ENCODE measurements around the gene TRIM7. TPM values are rescaled to one million over a fixed set of nuclear protein-coding genes. Genes with fewer than 3 reads are reported as not detected.

TRIM7 gene
- total and polyA plus RNA-seq, 9 of the 15 experiments (the other 6 are each of a cell fraction or from before 2014, with no cell fraction given): 2.6 to 14.9 (median 8.9) TPM

DNA sequence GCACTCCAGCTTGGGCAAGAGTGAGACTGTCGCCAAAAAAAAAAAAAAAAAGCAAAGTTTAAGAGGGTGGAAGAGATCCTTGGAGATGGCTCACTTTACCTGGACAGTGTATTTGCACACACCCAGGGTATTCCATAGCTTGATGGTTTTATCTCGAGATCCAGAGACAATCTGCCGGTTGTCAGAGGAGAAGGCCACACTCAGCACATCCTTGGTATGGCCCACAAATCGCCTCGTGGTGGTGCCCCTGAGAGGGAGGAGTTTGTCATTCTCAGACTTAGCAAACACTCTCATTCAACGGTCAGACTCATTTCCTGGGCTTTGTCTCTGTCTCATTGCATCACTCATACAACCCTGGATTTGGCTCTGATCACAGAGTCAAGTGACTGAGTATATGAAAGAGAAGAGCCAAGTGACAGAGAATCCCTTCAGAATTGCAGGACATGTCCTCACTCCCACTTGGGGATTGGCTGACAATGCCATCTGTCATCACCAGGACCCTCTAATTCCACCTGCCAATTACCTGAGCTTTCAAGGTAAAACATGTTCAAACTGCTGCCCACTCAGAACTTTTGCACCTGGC is 36.5 kb upstream of the TRIM7 start (continued):
- TF ChIP-seq, protein P1, sequence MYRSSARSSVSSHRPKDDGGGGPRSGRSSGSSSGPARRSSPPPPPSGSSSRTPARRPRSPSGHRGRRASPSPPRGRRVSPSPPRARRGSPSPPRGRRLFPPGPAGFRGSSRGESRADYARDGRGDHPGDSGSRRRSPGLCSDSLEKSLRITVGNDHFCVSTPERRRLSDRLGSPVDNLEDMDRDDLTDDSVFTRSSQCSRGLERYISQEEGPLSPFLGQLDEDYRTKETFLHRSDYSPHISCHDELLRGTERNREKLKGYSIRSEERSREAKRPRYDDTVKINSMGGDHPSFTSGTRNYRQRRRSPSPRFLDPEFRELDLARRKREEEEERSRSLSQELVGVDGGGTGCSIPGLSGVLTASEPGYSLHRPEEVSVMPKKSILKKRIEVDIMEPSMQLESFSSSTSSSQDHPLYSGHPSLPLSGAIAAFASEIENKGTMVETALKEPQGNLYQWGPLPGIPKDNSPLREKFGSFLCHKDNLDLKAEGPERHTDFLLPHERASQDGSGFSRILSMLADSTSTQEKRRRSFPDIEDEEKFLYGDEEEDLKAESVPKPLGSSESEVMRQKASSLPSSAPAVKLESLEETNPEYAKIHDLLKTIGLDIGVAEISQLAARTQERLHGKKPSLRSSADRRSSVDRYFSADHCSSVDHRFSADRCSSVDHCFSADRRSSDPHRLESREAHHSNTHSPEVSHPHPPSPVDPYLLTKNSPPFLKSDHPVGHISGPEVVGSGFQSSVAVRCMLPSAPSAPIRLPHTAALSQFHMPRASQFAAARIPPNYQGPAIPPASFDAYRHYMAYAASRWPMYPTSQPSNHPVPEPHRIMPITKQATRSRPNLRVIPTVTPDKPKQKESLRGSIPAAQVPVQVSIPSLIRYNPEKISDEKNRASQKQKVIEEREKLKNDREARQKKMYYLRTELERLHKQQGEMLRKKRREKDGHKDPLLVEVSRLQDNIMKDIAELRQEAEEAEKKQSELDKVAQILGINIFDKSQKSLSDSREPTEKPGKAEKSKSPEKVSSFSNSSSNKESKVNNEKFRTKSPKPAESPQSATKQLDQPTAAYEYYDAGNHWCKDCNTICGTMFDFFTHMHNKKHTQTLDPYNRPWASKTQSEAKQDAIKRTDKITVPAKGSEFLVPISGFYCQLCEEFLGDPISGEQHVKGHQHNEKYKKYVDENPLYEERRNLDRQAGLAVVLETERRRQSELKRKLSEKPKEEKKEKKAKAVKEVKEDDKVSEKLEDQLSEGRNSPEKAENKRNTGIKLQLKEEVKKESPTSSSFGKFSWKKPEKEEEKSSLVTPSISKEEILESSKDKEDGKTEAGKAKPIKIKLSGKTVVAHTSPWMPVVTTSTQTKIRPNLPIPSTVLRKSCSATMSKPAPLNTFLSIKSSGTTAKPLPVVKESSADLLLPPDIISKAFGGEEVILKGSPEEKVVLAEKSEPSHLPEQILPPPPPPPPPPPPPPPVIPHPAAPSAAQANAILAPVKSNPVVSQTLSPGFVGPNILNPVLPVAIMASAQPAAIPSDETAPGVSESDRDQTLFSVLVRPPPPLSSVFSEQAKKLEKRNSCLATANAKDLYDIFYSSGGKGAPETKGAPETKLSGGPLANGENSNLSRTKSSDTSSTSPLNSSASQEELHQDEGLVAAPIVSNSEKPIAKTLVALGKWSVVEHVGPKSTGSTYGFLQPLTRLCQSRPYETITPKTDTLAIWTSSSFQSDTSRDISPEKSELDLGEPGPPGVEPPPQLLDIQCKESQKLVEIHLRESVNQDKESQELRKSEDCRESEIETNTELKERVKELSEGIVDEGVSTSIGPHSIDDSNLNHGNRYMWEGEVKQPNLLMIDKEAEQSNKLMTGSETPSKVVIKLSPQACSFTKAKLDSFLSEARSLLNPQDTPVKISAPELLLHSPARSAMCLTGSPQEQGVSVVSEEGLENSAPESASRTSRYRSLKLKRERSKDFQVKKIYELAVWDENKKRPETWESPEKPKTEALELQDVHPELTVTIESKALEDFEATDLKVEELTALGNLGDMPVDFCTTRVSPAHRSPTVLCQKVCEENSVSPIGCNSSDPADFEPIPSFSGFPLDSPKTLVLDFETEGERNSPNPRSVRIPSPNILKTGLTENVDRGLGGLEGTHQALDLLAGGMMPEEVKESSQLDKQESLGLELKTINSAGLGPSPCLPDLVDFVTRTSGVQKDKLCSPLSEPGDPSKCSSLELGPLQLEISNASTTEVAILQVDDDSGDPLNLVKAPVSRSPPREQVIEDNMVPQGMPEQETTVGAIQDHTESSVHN (IDR thresholded peaks at IDR 0.05; ENCODE audit: borderline replicate concordance in 1 of 2, low read depth in 1 of 2): no peak
- 0 out of 2 replicates have a peak, but pooled peaks have one; percentile 60 for TF ChIP-seq HNRNPUL1 (IDR thresholded peaks at IDR 0.05; ENCODE audit: low read length)
- TF ChIP-seq, protein P2, sequence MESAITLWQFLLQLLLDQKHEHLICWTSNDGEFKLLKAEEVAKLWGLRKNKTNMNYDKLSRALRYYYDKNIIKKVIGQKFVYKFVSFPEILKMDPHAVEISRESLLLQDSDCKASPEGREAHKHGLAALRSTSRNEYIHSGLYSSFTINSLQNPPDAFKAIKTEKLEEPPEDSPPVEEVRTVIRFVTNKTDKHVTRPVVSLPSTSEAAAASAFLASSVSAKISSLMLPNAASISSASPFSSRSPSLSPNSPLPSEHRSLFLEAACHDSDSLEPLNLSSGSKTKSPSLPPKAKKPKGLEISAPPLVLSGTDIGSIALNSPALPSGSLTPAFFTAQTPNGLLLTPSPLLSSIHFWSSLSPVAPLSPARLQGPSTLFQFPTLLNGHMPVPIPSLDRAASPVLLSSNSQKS (CRISPR knock-in tag; IDR thresholded peaks at IDR 0.05): no peak
- TF ChIP-seq, protein P3, sequence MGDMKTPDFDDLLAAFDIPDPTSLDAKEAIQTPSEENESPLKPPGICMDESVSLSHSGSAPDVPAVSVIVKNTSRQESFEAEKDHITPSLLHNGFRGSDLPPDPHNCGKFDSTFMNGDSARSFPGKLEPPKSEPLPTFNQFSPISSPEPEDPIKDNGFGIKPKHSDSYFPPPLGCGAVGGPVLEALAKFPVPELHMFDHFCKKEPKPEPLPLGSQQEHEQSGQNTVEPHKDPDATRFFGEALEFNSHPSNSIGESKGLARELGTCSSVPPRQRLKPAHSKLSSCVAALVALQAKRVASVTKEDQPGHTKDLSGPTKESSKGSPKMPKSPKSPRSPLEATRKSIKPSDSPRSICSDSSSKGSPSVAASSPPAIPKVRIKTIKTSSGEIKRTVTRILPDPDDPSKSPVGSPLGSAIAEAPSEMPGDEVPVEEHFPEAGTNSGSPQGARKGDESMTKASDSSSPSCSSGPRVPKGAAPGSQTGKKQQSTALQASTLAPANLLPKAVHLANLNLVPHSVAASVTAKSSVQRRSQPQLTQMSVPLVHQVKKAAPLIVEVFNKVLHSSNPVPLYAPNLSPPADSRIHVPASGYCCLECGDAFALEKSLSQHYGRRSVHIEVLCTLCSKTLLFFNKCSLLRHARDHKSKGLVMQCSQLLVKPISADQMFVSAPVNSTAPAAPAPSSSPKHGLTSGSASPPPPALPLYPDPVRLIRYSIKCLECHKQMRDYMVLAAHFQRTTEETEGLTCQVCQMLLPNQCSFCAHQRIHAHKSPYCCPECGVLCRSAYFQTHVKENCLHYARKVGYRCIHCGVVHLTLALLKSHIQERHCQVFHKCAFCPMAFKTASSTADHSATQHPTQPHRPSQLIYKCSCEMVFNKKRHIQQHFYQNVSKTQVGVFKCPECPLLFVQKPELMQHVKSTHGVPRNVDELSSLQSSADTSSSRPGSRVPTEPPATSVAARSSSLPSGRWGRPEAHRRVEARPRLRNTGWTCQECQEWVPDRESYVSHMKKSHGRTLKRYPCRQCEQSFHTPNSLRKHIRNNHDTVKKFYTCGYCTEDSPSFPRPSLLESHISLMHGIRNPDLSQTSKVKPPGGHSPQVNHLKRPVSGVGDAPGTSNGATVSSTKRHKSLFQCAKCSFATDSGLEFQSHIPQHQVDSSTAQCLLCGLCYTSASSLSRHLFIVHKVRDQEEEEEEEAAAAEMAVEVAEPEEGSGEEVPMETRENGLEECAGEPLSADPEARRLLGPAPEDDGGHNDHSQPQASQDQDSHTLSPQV (IDR thresholded peaks at IDR 0.05): 0 out of 2 replicates have a peak, but pooled peaks have one; percentile 37
- TF ChIP-seq HNRNPK (IDR thresholded peaks at IDR 0.05; ENCODE audit: low read depth, low read length, poor library complexity, severe bottlenecking): no peak
- peak; percentile 41 for TF ChIP-seq EP400 (IDR thresholded peaks at IDR 0.05)
- TF ChIP-seq POLR2A (conservative IDR thresholded peaks at IDR 0.05): 0 out of 2 replicates have a peak, but pooled peaks have one; percentile 6
- TF ChIP-seq PHF20 (IDR thresholded peaks at IDR 0.05; ENCODE audit: partially characterized antibody): no peak
- TF ChIP-seq ATF1 (CRISPR knock-in tag; IDR thresholded peaks at IDR 0.05): no peak
- 0 out of 2 replicates have a peak, but pooled peaks have one; percentile 11 for TF ChIP-seq ATF1 (tag; IDR thresholded peaks at IDR 0.05)
- no peak for TF ChIP-seq ZNF324 (CRISPR knock-in tag; IDR thresholded peaks at IDR 0.05)
- TF ChIP-seq ZNF316 (IDR thresholded peaks at IDR 0.05): peak; percentile 56; the same call in 1 of the 2 replicates
- TF ChIP-seq, protein P4, sequence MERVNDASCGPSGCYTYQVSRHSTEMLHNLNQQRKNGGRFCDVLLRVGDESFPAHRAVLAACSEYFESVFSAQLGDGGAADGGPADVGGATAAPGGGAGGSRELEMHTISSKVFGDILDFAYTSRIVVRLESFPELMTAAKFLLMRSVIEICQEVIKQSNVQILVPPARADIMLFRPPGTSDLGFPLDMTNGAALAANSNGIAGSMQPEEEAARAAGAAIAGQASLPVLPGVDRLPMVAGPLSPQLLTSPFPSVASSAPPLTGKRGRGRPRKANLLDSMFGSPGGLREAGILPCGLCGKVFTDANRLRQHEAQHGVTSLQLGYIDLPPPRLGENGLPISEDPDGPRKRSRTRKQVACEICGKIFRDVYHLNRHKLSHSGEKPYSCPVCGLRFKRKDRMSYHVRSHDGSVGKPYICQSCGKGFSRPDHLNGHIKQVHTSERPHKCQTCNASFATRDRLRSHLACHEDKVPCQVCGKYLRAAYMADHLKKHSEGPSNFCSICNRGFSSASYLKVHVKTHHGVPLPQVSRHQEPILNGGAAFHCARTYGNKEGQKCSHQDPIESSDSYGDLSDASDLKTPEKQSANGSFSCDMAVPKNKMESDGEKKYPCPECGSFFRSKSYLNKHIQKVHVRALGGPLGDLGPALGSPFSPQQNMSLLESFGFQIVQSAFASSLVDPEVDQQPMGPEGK (CRISPR knock-in tag; IDR thresholded peaks at IDR 0.05; ENCODE audit: borderline replicate concordance): no peak
